Endothelial cell of umbilical vein (primary cell): ENCODE data around the gene HASPIN. TPM values are rescaled to one million over a fixed set of nuclear protein-coding genes. Genes with fewer than 3 reads are reported as not detected.
A peak's percentile ranks its signal among the peaks of the same experiment; 100 is the strongest.

Experiments used
- BruUV-seq: library from RNA; stranded (reverse); fragments of 400-500 nt; replicated peaks from 2 replicates; lab custom pipeline; 2021; lab: Mats Ljungman, UMichigan
- CTCF ChIA-PET: fragments of 300-600, 350-600 bp; sonication (Branson Sonifier 250); formaldehyde crosslinking; loops from one replicate; lab custom pipeline; 2021; ENCODE audit warnings: antibody characterized with exemption, inconsistent platforms; lab: Charles Lee
- POLR2A ChIA-PET: fragments of 300-600, 350-600 bp; sonication (Branson Sonifier 250); formaldehyde crosslinking; loops from one replicate; lab custom pipeline; 2021; ENCODE audit warnings: antibody characterized with exemption, inconsistent platforms; lab: Charles Lee
- DNase-seq: peaks from one replicate; pipeline ENCODE4 v3.0.0-alpha.2; 2011; ENCODE audit warnings: low read depth, low spot score
- FAIRE-seq: peaks from 2 replicates; lab custom pipeline; 2011; peaks lifted over from hg19 to GRCh38; lab: Jason Lieb, UNC
- H2AFZ ChIP-seq: 2 replicates; pipeline ENCODE4 v1.6.0; 2012; ENCODE audit warnings: low read depth, low read length, control low read depth, inconsistent platforms
- H3K27ac ChIP-seq: 2 replicates; pipeline ENCODE4 v1.5.1; 2011; ENCODE audit warnings: low read depth, mild to moderate bottlenecking, control low read depth, low read length, moderate library complexity; ENCODE audit not compliant: insufficient read depth
- H3K27me3 ChIP-seq, 2 experiments: 2 replicates each; pipeline versions ENCODE4 v1.6.0 to v1.6.1; 2011; ENCODE audit warnings: low read length in 2 of 2, mixed read lengths in 1 of 2; ENCODE audit not compliant: control insufficient read depth in 2 of 2, insufficient read depth in 2 of 2
- H3K36me3 ChIP-seq, 2 experiments: 2 replicates in 1 of 2; 3 replicates in 1 of 2; pipeline ENCODE4 v1.5.1; 2011; ENCODE audit warnings: low read length in 2 of 2, mild to moderate bottlenecking in 1 of 2, moderate library complexity in 1 of 2; ENCODE audit not compliant: control insufficient read depth in 2 of 2, insufficient read depth in 2 of 2; ENCODE audit errors: extremely low read depth in 1 of 2
- H3K4me1 ChIP-seq: 3 replicates; pipeline ENCODE4 v1.5.1; 2011; ENCODE audit warnings: mild to moderate bottlenecking, low read length; ENCODE audit not compliant: control insufficient read depth, insufficient read depth; ENCODE audit errors: extremely low read depth
- H3K4me2 ChIP-seq: 2 replicates; pipeline ENCODE4 v1.6.1; 2011; ENCODE audit warnings: low read length, control low read depth, mixed read lengths; ENCODE audit not compliant: insufficient read depth
- H3K4me3 ChIP-seq, 3 experiments: fragments of 200-600 bp in 1 of 3; sonication (generic), shearing (Covaris generic) in 1 of 3; replicated peaks in 1 of 3; 2 replicates each; pipeline ENCODE4 v1.5.1; 2011 to 2016; ENCODE audit warnings: control low read depth in 3 of 3, low read length in 3 of 3, mild to moderate bottlenecking in 2 of 3, inconsistent platforms in 1 of 3, low read depth in 1 of 3, moderate library complexity in 1 of 3; ENCODE audit not compliant: insufficient read depth in 1 of 3
- H3K79me2 ChIP-seq: 2 replicates; pipeline ENCODE4 v1.6.0; 2012; ENCODE audit warnings: low read length, inconsistent platforms; ENCODE audit not compliant: control insufficient read depth, insufficient read depth
- H3K9ac ChIP-seq: replicated peaks from 2 replicates; pipeline ENCODE3; 2011; ENCODE audit warnings: low read length, control low read depth; ENCODE audit not compliant: insufficient read depth; ENCODE audit errors: extremely low read depth
- H3K9me1 ChIP-seq: replicated peaks from 3 replicates; pipeline ENCODE4 v1.6.0; 2011; ENCODE audit warnings: mild to moderate bottlenecking, low read length; ENCODE audit not compliant: control insufficient read depth, insufficient read depth; ENCODE audit errors: extremely low read depth
- H3K9me3 ChIP-seq: replicated peaks from 2 replicates; pipeline ENCODE4 v1.5.1; 2012; ENCODE audit warnings: low read length, inconsistent platforms; ENCODE audit not compliant: control insufficient read depth, insufficient read depth
- H4K20me1 ChIP-seq: replicated peaks from 2 replicates; pipeline ENCODE3; 2011; ENCODE audit warnings: mild to moderate bottlenecking, low read length; ENCODE audit not compliant: control insufficient read depth, insufficient read depth; ENCODE audit errors: extremely low read depth
- EZH2 ChIP-seq: IDR thresholded peaks from 2 replicates; pipeline ENCODE4 v1.6.1; 2012; ENCODE audit warnings: borderline replicate concordance, low read depth, mild to moderate bottlenecking, moderate library complexity, low read length, inconsistent platforms; ENCODE audit not compliant: severe bottlenecking
- FOS ChIP-seq: IDR thresholded peaks from 2 replicates; pipeline ENCODE4 v1.6.1; 2011; ENCODE audit warnings: mild to moderate bottlenecking, low read length, moderate library complexity, borderline replicate concordance; ENCODE audit not compliant: insufficient read depth
- JUN ChIP-seq: IDR thresholded peaks from 2 replicates; pipeline ENCODE4 v1.6.1; 2011; ENCODE audit warnings: borderline replicate concordance, low read depth; ENCODE audit not compliant: insufficient read length, insufficient read depth
- MYC ChIP-seq: IDR thresholded peaks from one replicate; pipeline ENCODE4 v1.6.1; 2011; ENCODE audit warnings: mild to moderate bottlenecking, low read depth, low read length
- POLR2A ChIP-seq: IDR thresholded peaks from 2 replicates; pipeline ENCODE4 v1.6.1; 2012; ENCODE audit warnings: low read depth, mild to moderate bottlenecking, control low read depth, low read length
- POLR2AphosphoS5 ChIP-seq: IDR thresholded peaks from 2 replicates; pipeline ENCODE4 v1.6.1; 2012; ENCODE audit warnings: low read depth, mild to moderate bottlenecking, control low read depth, low read length, moderate library complexity; ENCODE audit not compliant: insufficient read depth
- dilution Hi-C: fragments of 300-500 bp; cut with MboI; formaldehyde crosslinking; loops from one replicate; pipeline ENCODE4 v1.15.0; 2019; ENCODE audit warnings: low sequenced_read_pairs; ENCODE audit not compliant: extremely low pct_ligation_motif_present
- intact Hi-C: fragments of 100-400 bp; cut with micrococcal nuclease; formaldehyde crosslinking; loops from one replicate; pipeline ENCODE4 v1.10.0; 2022
- polyA plus RNA-seq, 4 experiments: library from polyadenylated mRNA; depleted of rRNA in 3 of 4; stranded (reverse) in 3 of 4; unstranded in 1 of 4; fragments of >200 nt; gene quantifications; 2 replicates each; pipeline versions ENCODE4 v1.2.1 to v1.2.3, GENCODE V29; 2011 to 2012; ENCODE audit warnings: missing spikeins in 1 of 4
- total RNA-seq: library from RNA; stranded (reverse); gene quantifications from 2 replicates; pipeline ENCODE4 v1.2.3, GENCODE V29; 2021
- TF ChIP-seq, protein P1 (sequence below), 2 donors: IDR thresholded peaks; 1 replicate in 1 of 2; 2 replicates in 1 of 2; pipeline ENCODE4 v1.5.1; 2011; ENCODE audit warnings: low read length in 2 of 2, mild to moderate bottlenecking in 2 of 2, moderate library complexity in 2 of 2, control low read depth in 1 of 2, inconsistent platforms in 1 of 2, low read depth in 1 of 2; ENCODE audit not compliant: insufficient read depth in 1 of 2; ENCODE audit errors: extremely low read depth in 1 of 2

Gene HASPIN
- total and polyA plus RNA-seq, 2 donors (not counting 3 experiments of a cell fraction or from before 2014, with no cell fraction given), result 2.7 to 13.2 TPM

DNA sequence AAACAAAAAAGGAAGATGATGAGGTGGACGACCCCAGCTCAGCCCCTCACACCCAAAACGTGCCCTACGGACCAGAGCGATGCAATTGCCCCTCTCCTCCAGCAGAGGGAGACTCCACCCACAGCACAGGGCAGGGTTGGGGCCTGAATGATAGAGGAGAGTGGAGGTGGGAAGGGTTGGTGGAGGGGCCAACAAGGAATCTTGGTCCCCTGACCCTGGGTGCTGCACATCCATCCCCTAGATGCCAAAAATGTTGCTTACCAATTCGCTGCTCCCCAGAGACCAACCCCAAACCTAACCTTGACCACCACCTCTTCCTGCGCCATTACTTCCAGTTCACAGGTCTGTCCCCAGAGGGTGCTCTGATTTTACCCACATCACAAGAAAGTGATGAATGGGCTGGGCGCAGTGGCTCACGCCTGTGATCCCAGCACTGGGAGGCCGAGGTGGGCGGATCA, 40.6 kb upstream of the HASPIN start:
- Histone ChIP-seq H3K4me2 (no peak overlapping the region), H4K20me1 (no peaks in the 10 kb centered on the region), H3K9ac (no peak overlapping the region), H2AFZ (no peak overlapping the region), H3K79me2 (no peaks in the 10 kb centered on the region), H3K4me1 (no peaks in the 10 kb centered on the region), H3K36me3 (no peaks in the 10 kb centered on the region), H3K9me1 (no peaks in the 10 kb centered on the region), H3K4me3 (no peak overlapping the region), H3K9me3 (no peaks in the 10 kb centered on the region), H3K27me3 (peaks cover 0 to 7% of the 10 kb centered on the region in 2 experiments), H3K27ac (no peak overlapping the region)
- FAIRE-seq (peak; percentile 38), DNase-seq (peak; percentile 31)
- dilution Hi-C loops (no loop called here), intact Hi-C loops (loop anchor here (2.0 kb wide), 2 partner anchors 40 to 144 kb away; partner anchors contain the start of gene HASPIN)
- ChIA-PET POLR2A (no interaction called here), CTCF (interaction anchor here (0.6 to 1.8 kb wide), 25 partner anchors 9 to 635 kb away, joined by 3 to 22 read pairs (median 4); partner anchors contain the start of genes HASPIN and P2RX5)
- TF ChIP-seq FOS, result no peak
- no peak for TF ChIP-seq POLR2A
- TF ChIP-seq EZH2, result no peak
- no peak for TF ChIP-seq POLR2AphosphoS5
- no peak for TF ChIP-seq MYC
- TF ChIP-seq JUN, result no peak
- TF ChIP-seq, protein P1, sequence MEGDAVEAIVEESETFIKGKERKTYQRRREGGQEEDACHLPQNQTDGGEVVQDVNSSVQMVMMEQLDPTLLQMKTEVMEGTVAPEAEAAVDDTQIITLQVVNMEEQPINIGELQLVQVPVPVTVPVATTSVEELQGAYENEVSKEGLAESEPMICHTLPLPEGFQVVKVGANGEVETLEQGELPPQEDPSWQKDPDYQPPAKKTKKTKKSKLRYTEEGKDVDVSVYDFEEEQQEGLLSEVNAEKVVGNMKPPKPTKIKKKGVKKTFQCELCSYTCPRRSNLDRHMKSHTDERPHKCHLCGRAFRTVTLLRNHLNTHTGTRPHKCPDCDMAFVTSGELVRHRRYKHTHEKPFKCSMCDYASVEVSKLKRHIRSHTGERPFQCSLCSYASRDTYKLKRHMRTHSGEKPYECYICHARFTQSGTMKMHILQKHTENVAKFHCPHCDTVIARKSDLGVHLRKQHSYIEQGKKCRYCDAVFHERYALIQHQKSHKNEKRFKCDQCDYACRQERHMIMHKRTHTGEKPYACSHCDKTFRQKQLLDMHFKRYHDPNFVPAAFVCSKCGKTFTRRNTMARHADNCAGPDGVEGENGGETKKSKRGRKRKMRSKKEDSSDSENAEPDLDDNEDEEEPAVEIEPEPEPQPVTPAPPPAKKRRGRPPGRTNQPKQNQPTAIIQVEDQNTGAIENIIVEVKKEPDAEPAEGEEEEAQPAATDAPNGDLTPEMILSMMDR (IDR thresholded peaks at IDR 0.05; ENCODE audit: extremely low read depth in 1 of 2, insufficient read depth in 1 of 2, low read depth in 1 of 2, low read length in 2 of 2), result peak; percentile 93 to 96
- BruUV-seq, result no TSS peak
